Trophoblast cell (in vitro differentiated cells and primary cell): ENCODE data around the gene KRT7.
A peak's percentile ranks its signal among the peaks of the same experiment; 100 is the strongest.
"Not testable (repeated sequence)": the region's sequence is repeated elsewhere in the genome, so short reads cannot be mapped to it uniquely, and the experiment has no call there.

Experiments used
- DNase-seq, 2 donors: peaks; one replicate each; pipeline ENCODE4 v3.0.0-alpha.2; 2016
- H2AFZ ChIP-seq: 2 replicates; pipeline ENCODE4 v1.6.1; 2013; ENCODE audit warnings: low read length, moderate library complexity, mild to moderate bottlenecking; ENCODE audit not compliant: insufficient read depth, poor library complexity
- H2AK5ac ChIP-seq: 2 replicates; pipeline ENCODE4 v1.6.1; 2013; ENCODE audit warnings: mild to moderate bottlenecking, low read length
- H2BK120ac ChIP-seq: 2 replicates; pipeline ENCODE4 v1.6.1; 2013; ENCODE audit warnings: low read length, mild to moderate bottlenecking, moderate library complexity; ENCODE audit not compliant: insufficient read depth, poor library complexity
- H2BK12ac ChIP-seq: 2 replicates; pipeline ENCODE4 v1.6.1; 2013; ENCODE audit warnings: mild to moderate bottlenecking, low read length, moderate library complexity
- H2BK5ac ChIP-seq: 2 replicates; pipeline ENCODE4 v1.6.1; 2013; ENCODE audit warnings: low read length, low read depth, moderate library complexity, mild to moderate bottlenecking; ENCODE audit not compliant: poor library complexity
- H3K14ac ChIP-seq: 2 replicates; pipeline ENCODE4 v1.6.1; 2013; ENCODE audit warnings: mild to moderate bottlenecking, low read length
- H3K18ac ChIP-seq: 2 replicates; pipeline ENCODE4 v1.6.1; 2013; ENCODE audit warnings: mild to moderate bottlenecking, low read length
- H3K23ac ChIP-seq: 2 replicates; pipeline ENCODE4 v1.6.1; 2013; ENCODE audit warnings: low read length
- H3K27ac ChIP-seq: 2 replicates; pipeline ENCODE4 v1.5.1; 2013; ENCODE audit warnings: low read depth, mild to moderate bottlenecking, inconsistent platforms, low read length, moderate library complexity
- H3K27me3 ChIP-seq: 2 replicates; pipeline ENCODE4 v1.6.1; 2013; ENCODE audit warnings: inconsistent platforms, mild to moderate bottlenecking, low read length, moderate library complexity; ENCODE audit not compliant: insufficient read depth
- H3K36me3 ChIP-seq, 2 experiments: 1 replicate in 1 of 2; 2 replicates in 1 of 2; pipeline ENCODE4 v1.6.1; 2013; ENCODE audit warnings: low read length in 2 of 2, mild to moderate bottlenecking in 2 of 2, moderate library complexity in 1 of 2; ENCODE audit not compliant: insufficient read depth in 2 of 2, control insufficient read depth in 1 of 2
- H3K4ac ChIP-seq: 2 replicates; pipeline ENCODE4 v1.6.1; 2013; ENCODE audit warnings: low read depth, mild to moderate bottlenecking, low read length, moderate library complexity
- H3K4me1 ChIP-seq, 2 experiments: 1 replicate in 1 of 2; 2 replicates in 1 of 2; pipeline ENCODE4 v1.6.1; 2013; ENCODE audit warnings: low read length in 2 of 2, mild to moderate bottlenecking in 2 of 2, moderate library complexity in 1 of 2; ENCODE audit not compliant: insufficient read depth in 2 of 2, control insufficient read depth in 1 of 2
- H3K4me2 ChIP-seq: 2 replicates; pipeline ENCODE4 v1.6.1; 2013; ENCODE audit warnings: inconsistent platforms, mild to moderate bottlenecking, low read length, moderate library complexity
- H3K4me3 ChIP-seq: 2 replicates; pipeline ENCODE4 v1.5.1; 2013; ENCODE audit warnings: mild to moderate bottlenecking, low read depth, low read length, inconsistent platforms
- H3K79me1 ChIP-seq: one replicate; pipeline ENCODE4 v1.6.1; 2013; ENCODE audit warnings: low read length
- H3K79me2 ChIP-seq: 2 replicates; pipeline ENCODE4 v1.6.1; 2013; ENCODE audit warnings: low read length, mild to moderate bottlenecking; ENCODE audit not compliant: control insufficient read depth, insufficient read depth, poor library complexity
- H3K9ac ChIP-seq: 2 replicates; pipeline ENCODE4 v1.6.1; 2013; ENCODE audit warnings: mild to moderate bottlenecking, low read length
- H3K9me3 ChIP-seq: 2 replicates; pipeline ENCODE4 v1.6.1; 2013; ENCODE audit warnings: low read depth, mild to moderate bottlenecking, control low read depth, inconsistent platforms, low read length; ENCODE audit not compliant: insufficient read depth
- H4K12ac ChIP-seq: 2 replicates; pipeline ENCODE4 v1.6.1; 2013; ENCODE audit warnings: low read depth, mild to moderate bottlenecking, low read length, moderate library complexity
- H4K8ac ChIP-seq: 2 replicates; pipeline ENCODE4 v1.6.1; 2013; ENCODE audit warnings: low read depth, mild to moderate bottlenecking, low read length, moderate library complexity
- H4K91ac ChIP-seq: one replicate; pipeline ENCODE4 v1.6.1; 2013; ENCODE audit warnings: low read depth, mild to moderate bottlenecking, low read length, moderate library complexity
- WGBS: extraction: QIAGEN DNeasy Blood & Tissue Kit; methylation state at CpG from one replicate; pipeline ENCODE4 v1.1.7; 2013; ENCODE audit warnings: missing lambda C conversion rate; ENCODE audit not compliant: insufficient read length, insufficient coverage; ENCODE audit errors: extremely low coverage; 5-methylcytosine and 5-hydroxymethylcytosine counted together

KRT7 gene

GRCh38 chr12:52287816-52288805 is 55.1 kb downstream of the KRT7 start:
- H2AFZ ChIP-seq, H3K36me3 ChIP-seq, H2BK12ac ChIP-seq, H2AK5ac ChIP-seq, H3K4me3 ChIP-seq, H3K27ac ChIP-seq, H3K4me1 ChIP-seq, H3K27me3 ChIP-seq, H3K79me1 ChIP-seq, H2BK120ac ChIP-seq, H3K4ac ChIP-seq, H2BK5ac ChIP-seq, H4K91ac ChIP-seq, H3K18ac ChIP-seq, H3K23ac ChIP-seq, H4K8ac ChIP-seq, H3K9ac ChIP-seq, H3K9me3 ChIP-seq, H3K4me2 ChIP-seq, H4K12ac ChIP-seq, H3K79me2 ChIP-seq, H3K14ac ChIP-seq: not testable (repeated sequence)
- no CpG with 5 or more reads among the region's 17 CpGs for WGBS
- DNase-seq, result peak; percentile 72 to 81

GRCh38 chr12:52290483-52291134 is 57.6 kb downstream of the KRT7 start:
- not testable (repeated sequence) for DNase-seq, H3K27me3 ChIP-seq, H2AFZ ChIP-seq, H3K4me3 ChIP-seq, H2BK120ac ChIP-seq, H3K4me1 ChIP-seq, H3K4ac ChIP-seq, H3K79me1 ChIP-seq, H4K8ac ChIP-seq, H3K27ac ChIP-seq, H3K36me3 ChIP-seq, H2AK5ac ChIP-seq, H3K9ac ChIP-seq, H3K23ac ChIP-seq, H3K18ac ChIP-seq, H3K14ac ChIP-seq, H3K79me2 ChIP-seq, H3K9me3 ChIP-seq, H4K91ac ChIP-seq, H4K12ac ChIP-seq, H2BK12ac ChIP-seq, H3K4me2 ChIP-seq, H2BK5ac ChIP-seq
- WGBS, result no CpG with 5 or more reads among the region's 5 CpGs

GRCh38 chr12:52291267-52291935 is 58.4 kb downstream of the KRT7 start, which contains the start of gene KRT81:
Gene KRT81, minus strand, starts transcription at chr12:52291534. Its CDS starts 69 bp downstream, at chr12:52291465.
- WGBS, result no CpG with 5 or more reads among the region's 32 CpGs
- Histone ChIP-seq H2BK120ac (no peak within 1 kb of the TSS), H3K27me3 (no peaks in the 10 kb centered on the region), H3K36me3 (no peaks in the 10 kb centered on the region), H3K4ac (no peak within 1 kb of the TSS), H3K23ac (no peak within 1 kb of the TSS), H3K4me1 (peaks cover 0 to 4% of the 10 kb centered on the region in 2 experiments), H2AFZ (no peak within 1 kb of the TSS), H3K14ac (no peak within 1 kb of the TSS), H3K79me1 (no peaks in the 10 kb centered on the region), H3K4me3 (no peak within 1 kb of the TSS), H4K91ac (no peak within 1 kb of the TSS), H3K79me2 (no peaks in the 10 kb centered on the region), H3K9me3 (no peaks in the 10 kb centered on the region), H4K8ac (no peak within 1 kb of the TSS), H2AK5ac (no peak within 1 kb of the TSS), H3K9ac (no peak within 1 kb of the TSS), H3K18ac (no peak within 1 kb of the TSS), H2BK12ac (no peak within 1 kb of the TSS), H3K27ac (no peak within 1 kb of the TSS), H4K12ac (no peak within 1 kb of the TSS), H3K4me2 (no peak within 1 kb of the TSS), H2BK5ac (no peak within 1 kb of the TSS)
- DNase-seq, result no peak

GRCh38 chr12:52293926-52294325 is 60.9 kb downstream of the KRT7 start:
- no peak overlapping the region for H2BK120ac ChIP-seq

More at GRCh38 chr12:52293926-52294325, 60.9 kb downstream of the KRT7 start:
- no peak overlapping the region for H4K12ac ChIP-seq
- H3K36me3 ChIP-seq, result no peaks in the 10 kb centered on the region
- no peak overlapping the region for H3K27ac ChIP-seq
- H3K14ac ChIP-seq, result no peak overlapping the region
- no peaks in the 10 kb centered on the region for H3K79me1 ChIP-seq
- no peak overlapping the region for H2BK5ac ChIP-seq
- no peak overlapping the region for H2AFZ ChIP-seq
- no peak overlapping the region for H3K4me3 ChIP-seq
- H3K4me1 ChIP-seq, result no peaks in the 10 kb centered on the region
- H3K4ac ChIP-seq, result no peak overlapping the region
- no peak overlapping the region for H2BK12ac ChIP-seq
- H4K91ac ChIP-seq, result no peak overlapping the region
- H3K27me3 ChIP-seq, result no peaks in the 10 kb centered on the region
- H3K18ac ChIP-seq, result no peak overlapping the region
- no CpG with 5 or more reads among the region's 1 CpG for WGBS
- no peak overlapping the region for H4K8ac ChIP-seq
- H2AK5ac ChIP-seq, result no peak overlapping the region
- no peak overlapping the region for H3K23ac ChIP-seq
- DNase-seq, result no peak
- H3K9me3 ChIP-seq, result no peaks in the 10 kb centered on the region
- H3K4me2 ChIP-seq, result no peak overlapping the region
- no peaks in the 10 kb centered on the region for H3K79me2 ChIP-seq
- no peak overlapping the region for H3K9ac ChIP-seq
